GM12892 (cell line): ENCODE results near the gene PCNT.

ENCODE experiments used
- POLR2A ChIP-seq: IDR thresholded peaks from 2 replicates; pipeline ENCODE4 v1.6.1; 2011; ENCODE audit warnings: low read depth, low read length, control low read depth
- TAF1 ChIP-seq: IDR thresholded peaks from 2 replicates; pipeline ENCODE4 v1.6.1; 2011; ENCODE audit warnings: low read depth, mild to moderate bottlenecking, control low read depth, low read length, borderline replicate concordance

- TF ChIP-seq TAF1 (no peak), POLR2A (no peak)
These were observed 17.0 kb downstream of the PCNT start for GRCh38 chr21:46340998-46341397.
